B cell (primary cell): ENCODE measurements around the gene DNAJC2.

Source experiments
- EZH2 ChIP-seq: IDR thresholded peaks from 2 replicates; pipeline ENCODE4 v1.6.1; 2012; ENCODE audit warnings: borderline replicate concordance, low read depth, mild to moderate bottlenecking, moderate library complexity, low read length; ENCODE audit not compliant: insufficient read depth, poor library complexity, severe bottlenecking
- TF ChIP-seq, protein P1 (sequence below): fragments of 200-600 bp; IDR thresholded peaks from one replicate; pipeline ENCODE4 v1.8.0; 2022; ENCODE audit warnings: antibody characterized with exemption, mild to moderate bottlenecking

DNA sequence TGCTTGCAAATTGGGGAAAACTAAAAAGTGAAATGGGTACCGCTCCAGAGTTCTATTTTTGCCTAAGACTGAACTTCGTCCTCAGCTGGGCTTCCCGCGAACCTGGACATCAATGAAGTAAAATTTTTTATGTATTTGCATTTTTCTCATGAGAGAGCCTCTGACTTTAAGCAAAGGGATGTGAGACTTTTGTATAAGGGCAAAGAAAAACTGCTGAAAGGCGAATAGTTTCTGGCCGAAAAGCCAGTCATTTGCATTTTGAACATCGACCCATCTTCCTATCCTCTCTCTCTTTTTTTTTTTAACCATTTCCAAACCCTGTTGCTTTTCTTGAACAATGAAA lies 46.8 kb downstream of the DNAJC2 start:
- TF ChIP-seq, protein P1, sequence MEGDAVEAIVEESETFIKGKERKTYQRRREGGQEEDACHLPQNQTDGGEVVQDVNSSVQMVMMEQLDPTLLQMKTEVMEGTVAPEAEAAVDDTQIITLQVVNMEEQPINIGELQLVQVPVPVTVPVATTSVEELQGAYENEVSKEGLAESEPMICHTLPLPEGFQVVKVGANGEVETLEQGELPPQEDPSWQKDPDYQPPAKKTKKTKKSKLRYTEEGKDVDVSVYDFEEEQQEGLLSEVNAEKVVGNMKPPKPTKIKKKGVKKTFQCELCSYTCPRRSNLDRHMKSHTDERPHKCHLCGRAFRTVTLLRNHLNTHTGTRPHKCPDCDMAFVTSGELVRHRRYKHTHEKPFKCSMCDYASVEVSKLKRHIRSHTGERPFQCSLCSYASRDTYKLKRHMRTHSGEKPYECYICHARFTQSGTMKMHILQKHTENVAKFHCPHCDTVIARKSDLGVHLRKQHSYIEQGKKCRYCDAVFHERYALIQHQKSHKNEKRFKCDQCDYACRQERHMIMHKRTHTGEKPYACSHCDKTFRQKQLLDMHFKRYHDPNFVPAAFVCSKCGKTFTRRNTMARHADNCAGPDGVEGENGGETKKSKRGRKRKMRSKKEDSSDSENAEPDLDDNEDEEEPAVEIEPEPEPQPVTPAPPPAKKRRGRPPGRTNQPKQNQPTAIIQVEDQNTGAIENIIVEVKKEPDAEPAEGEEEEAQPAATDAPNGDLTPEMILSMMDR = no peak
- TF ChIP-seq EZH2 = no peak
